Left cardiac atrium (tissue), 4 donors: ENCODE measurements around the gene STIP1. TPM values are rescaled to one million over a fixed set of nuclear protein-coding genes. Genes with fewer than 3 reads are reported as not detected.
A peak's percentile ranks its signal among the peaks of the same experiment; 100 is the strongest.

Source experiments
- ATAC-seq, 2 donors: fragments of 200-7000 bp; cut with Tn5 transposase; one replicate each; pipeline ENCODE4 v1.9.1; 2020; ENCODE audit warnings: mild to moderate bottlenecking in 2 of 2, moderate library complexity in 2 of 2
- DNase-seq: peaks from one replicate; pipeline ENCODE4 v3.0.0-alpha.2; 2020
- intact Hi-C, 2 donors: fragments of 100-400 bp; cut with DNase I; formaldehyde crosslinking; loops; one replicate each; pipeline versions ENCODE4 v1.14.1 to v1.15.1; 2022 to 2023
- total RNA-seq, 2 donors: library from RNA; stranded (reverse); fragmentation: NEBNext Ultra II Directional; extraction: Animal tissue kit (Norgen Biotek cat#: 25700); gene quantifications; one replicate each; pipeline ENCODE4 v1.2.1, GENCODE V29; 2021
- donor health status: DM: no; HTN: yes; CAD: no.
- donor health status: DM: no; HTN: yes; CAD: no; lungs with severe emphysema.
- donor health status: DM: yes; HTN: yes; CAD: no.
- donor health status: Dilated cardiomyopathy.

The STIP1 gene
- total RNA-seq, 2 donors from 2014 or later: 102 to 125 TPM

DNA sequence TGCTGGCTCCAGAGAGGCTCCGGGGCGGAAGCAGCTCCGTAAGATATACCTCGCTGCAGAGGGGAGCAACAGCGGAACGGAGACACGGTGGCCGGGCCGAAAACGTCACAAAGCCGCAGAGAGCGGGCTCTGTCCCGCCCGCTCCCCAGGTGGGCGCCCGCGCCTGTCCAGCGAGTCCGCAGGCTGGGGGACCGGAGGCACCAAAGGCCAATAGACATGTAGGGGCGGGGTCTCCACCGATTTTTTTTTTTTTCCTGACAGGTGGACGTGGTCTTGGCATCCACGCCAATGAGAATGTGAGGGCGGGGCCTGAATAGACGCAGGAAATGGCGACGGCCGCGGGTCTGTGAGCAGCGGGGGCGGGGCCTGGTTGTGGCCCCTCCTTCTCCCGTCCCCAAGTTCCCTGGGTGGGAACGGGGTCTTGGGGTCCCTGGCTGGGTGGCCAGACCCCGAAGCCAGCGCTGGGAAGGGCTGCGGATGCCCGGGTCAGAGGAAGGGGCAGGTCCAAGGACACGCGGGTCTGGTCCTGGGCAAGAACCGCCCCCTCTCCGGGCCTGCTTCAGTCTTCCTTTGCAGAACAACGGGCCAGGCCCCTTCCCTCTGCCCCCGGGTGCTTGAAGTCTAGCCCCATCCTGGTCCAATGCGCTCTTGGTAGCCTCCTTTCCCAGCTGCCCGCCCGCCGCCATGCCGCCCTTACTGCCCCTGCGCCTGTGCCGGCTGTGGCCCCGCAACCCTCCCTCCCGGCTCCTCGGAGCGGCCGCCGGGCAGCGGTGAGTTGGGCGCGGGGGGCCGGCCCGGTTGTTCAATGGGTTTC lies 44.4 kb downstream of the STIP1 start, which contains the start of gene DNAJC4:
TSS of gene DNAJC4 (plus strand) at position 378 of the 814 bp plus-strand sequence. CDS start at position 685, 307 bp downstream.
- ATAC-seq (peak; percentile 60 to 66), DNase-seq (peak; percentile 95)
- intact Hi-C loops: no loop called here

DNA sequence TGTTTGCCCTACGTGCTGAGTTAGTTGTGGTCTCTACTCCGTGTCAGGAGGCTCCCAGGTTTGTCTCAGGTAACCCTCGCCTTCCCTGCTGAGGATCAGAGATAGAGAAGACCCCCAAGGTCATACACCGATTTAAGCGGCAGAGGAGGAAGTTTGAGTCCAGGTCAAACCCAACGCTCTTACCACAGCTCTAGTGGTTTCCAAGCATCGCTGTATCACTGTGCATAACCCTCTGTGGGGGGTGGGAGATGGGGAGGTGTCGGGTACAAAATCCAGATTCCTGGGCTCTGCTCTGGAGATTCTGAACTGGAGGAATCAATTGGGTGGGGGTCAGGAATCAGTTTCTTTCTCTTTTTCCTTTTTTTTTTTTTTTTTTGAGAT lies 45.0 kb downstream of the STIP1 start:
- ATAC-seq (no peak), DNase-seq (no peak)
- intact Hi-C loops: no loop called here

DNA sequence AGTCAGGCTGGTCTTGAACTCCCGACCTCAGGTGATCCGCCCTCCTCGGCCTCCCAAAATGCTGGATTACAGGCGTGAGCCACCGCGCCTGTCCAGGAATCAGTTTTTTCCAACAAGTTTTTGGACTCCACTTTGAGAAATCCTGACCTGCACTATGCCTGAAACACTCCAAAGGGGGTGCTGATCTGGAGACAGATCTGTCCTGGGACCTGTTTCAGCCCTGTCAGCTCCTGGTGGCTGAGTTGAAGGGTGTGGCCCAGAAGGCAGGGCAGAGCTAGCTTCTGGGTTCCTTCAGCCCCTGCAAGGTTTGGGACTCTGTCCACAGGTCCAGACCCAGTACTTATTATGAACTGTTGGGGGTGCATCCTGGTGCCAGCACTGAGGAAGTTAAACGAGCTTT lies 45.6 kb downstream of the STIP1 start:
- no peak for ATAC-seq
- intact Hi-C loops: no loop called here
- DNase-seq: no peak

DNA sequence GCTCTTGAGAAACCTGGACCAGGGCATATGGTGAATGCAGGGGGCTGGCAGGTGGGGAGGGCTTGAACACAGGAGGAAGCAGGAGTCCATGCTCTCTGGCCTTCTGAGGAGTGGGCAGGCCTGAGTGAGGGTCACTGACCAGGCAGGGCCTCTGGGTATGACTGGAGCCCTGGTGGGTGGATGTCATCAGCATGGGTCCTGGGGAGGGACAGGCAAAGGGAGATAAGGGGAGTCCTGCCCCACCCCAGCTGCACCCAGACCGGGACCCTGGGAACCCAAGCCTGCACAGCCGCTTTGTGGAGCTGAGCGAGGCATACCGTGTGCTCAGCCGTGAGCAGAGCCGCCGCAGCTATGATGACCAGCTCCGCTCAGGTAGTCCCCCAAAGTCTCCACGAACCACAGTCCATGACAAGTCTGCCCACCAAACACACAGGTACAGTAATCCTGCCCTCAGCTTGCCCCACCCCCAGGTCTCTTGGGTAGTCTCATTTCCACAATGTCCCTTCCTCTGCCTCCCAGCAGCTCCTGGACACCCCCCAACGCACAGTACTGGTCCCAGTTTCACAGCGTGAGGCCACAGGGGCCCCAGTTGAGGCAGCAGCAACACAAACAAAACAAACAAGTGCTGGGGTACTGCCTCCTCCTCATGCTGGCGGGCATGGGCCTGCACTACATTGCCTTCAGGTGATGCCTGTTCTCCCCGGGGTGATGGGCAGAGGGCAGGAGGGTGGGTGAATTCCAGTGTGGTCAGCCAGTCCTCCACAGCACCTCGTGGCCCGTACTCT lies 46.4 kb downstream of the STIP1 start:
- DNase-seq (no peak), ATAC-seq (no peak)
- intact Hi-C loops: no loop called here

DNA sequence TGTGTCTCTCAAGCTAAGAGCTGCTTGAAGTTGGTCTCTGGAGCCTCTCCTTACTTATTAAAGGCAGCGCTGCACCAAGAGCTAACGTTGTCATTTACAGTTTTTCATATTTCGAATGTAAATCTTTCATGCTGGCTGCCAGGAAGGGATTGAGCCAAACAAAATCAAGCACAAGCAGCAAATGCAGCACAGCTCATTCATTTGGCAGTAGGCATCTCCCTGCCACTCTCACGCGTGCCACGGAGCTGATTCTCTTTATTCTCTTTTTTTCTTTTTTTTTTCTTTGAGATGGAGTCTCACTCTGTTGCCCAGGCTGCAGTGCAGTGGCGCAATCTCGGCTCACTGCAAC lies 47.0 kb downstream of the STIP1 start:
- intact Hi-C loops: no loop called here
- ATAC-seq (no peak), DNase-seq (no peak)

DNA sequence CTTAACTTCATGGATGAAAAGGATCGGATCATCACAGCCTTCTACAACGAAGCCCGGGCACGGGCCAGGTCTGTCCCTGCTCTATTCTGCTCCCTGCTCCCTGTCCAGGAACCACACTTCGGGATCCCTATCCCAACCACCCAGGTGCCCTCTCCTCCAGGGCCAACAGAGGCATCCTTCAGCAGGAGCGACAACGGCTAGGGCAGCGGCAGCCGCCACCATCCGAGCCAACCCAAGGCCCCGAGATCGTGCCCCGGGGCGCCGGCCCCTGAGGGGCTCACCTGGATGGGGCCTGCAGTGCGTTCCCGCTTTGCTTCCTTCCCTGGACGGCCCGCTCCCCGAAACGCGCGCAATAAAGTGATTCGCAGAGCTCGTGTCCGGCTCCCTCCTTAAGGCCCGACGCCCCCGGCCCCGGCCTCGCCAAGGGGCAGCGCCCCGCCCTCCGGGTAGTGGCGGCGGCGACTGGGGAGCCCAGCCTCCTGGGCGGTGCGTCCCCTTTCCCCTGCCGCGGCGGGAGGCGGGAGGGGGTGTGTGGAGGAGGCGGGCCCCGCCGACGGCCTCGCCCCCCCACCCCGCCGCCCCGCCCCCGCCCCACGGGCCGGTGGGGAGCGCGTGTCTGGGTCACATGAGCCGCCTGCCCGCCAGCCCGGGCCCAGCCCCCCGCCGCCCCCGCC lies 48.1 kb downstream of the STIP1 start, which contains the start of gene VEGFB:
TSS of gene VEGFB (plus strand) at position 672 of the 674 bp plus-strand sequence. CDS start 250 bp downstream, outside the sequence.
- DNase-seq: peak; percentile 84
- intact Hi-C loops: no loop called here
- peak; percentile 67 to 76 for ATAC-seq

DNA sequence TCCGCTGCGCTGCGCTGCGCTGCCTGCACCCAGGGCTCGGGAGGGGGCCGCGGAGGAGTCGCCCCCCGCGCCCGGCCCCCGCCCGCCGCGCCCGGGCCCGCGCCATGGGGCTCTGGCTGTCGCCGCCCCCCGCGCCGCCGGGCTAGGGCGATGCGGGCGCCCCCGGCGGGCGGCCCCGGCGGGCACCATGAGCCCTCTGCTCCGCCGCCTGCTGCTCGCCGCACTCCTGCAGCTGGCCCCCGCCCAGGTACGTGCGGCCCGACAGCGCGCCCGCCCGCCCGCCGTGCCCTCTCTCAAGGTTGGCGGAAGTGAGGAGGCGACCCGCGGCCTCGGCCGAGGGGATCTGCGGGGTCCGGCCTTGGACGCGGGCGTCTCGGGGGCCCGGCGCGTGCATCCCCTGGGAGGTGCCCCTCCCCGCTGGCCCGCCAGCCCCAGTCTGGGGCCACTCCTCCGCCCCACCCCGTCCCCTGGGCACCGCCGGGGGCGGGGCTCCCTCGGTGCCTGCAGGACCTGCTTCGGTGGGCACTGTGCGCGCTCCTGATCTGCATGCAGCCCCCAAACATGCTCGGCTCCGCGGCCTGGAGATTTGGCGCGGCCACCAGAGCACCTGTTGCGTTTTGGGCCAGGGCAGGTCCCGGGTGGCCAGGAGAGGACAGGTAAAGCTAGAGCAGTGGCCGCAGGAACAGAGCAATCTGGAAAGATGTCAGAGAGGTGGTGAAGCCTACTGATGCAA lies 48.8 kb downstream of the STIP1 start:
- intact Hi-C loops: no loop called here
- ATAC-seq (peak; percentile 27 to 35), DNase-seq (no peak)

DNA sequence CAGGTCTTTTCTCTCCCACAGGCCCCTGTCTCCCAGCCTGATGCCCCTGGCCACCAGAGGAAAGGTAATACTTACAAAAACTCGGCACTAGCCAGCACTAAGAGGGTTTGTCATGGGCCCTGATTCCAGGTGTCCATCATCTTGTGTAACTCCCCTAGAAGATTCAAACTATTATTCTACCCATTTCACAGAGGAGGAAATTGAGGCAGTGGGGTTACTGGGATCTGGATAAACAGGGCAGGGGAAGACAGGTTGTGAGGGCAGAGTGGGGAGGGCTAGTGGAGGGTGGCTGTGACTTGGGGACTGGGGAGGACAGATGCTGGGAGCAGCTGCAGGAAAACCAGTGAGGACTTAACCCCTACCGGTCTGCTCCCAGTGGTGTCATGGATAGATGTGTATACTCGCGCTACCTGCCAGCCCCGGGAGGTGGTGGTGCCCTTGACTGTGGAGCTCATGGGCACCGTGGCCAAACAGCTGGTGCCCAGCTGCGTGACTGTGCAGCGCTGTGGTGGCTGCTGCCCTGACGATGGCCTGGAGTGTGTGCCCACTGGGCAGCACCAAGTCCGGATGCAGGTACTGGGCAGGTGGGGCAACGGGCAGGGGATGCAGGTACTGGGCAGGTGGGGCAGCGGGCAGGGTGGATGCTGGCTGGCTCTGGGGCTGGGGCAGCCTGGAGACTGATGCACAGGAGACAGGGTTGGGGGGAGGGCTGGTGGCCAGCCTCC lies 49.6 kb downstream of the STIP1 start:
- ATAC-seq (no peak), DNase-seq (no peak)
- intact Hi-C loops: no loop called here

DNA sequence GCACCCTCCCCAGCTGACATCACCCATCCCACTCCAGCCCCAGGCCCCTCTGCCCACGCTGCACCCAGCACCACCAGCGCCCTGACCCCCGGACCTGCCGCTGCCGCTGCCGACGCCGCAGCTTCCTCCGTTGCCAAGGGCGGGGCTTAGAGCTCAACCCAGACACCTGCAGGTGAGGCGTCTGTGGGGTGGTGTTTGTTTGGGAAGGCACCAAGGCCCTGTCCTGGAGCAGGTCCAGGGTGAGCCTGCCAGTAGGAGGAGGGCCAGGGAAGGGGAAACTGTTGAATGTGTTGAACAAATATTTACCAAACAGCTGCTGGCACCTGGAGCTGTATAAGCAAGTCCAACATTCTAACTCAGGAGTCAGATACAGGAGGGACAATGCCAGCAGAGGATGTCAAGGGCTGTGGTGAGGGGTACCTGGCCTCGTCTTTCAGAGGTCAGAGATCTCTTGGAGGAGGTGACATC lies 51.5 kb downstream of the STIP1 start:
- no peak for DNase-seq
- intact Hi-C loops: no loop called here
- no peak for ATAC-seq

DNA sequence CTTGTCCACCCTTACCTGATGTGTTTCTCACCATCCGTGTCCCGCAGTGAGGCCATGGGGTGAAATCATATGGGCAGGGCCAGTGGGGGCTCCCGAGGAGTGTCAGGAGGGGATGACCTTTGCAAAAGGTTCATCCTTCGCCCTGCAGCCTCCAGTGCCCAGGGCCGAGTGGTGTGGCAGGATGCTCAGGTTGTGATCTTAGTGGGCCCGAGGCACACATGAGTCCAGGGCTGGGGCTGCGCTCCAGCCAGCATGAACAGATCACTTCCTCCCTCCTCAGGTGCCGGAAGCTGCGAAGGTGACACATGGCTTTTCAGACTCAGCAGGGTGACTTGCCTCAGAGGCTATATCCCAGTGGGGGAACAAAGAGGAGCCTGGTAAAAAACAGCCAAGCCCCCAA lies 52.1 kb downstream of the STIP1 start:
- no peak for DNase-seq
- intact Hi-C loops: no loop called here
- no peak for ATAC-seq

DNA sequence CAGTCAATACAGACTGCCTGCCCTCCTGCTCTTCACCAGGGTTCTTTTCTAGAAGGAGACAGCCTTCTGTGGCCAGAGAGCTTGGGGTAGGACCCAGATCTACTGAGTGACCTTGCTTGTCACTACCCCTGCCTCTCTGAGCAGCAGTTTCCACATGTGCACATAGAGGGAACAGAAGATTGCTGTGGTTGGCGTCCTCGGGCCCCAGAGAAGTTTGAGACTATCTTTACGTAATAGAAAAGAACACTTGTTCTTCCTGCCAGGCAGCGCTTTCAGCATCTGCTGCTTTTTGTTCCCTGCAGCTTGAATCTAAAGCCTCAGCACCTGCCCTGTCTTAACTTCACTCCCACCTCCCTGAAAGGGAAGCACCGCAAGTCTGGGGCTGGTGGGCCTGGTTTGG lies 53.0 kb downstream of the STIP1 start:
- no peak for ATAC-seq
- DNase-seq: no peak
- intact Hi-C loops: no loop called here

DNA sequence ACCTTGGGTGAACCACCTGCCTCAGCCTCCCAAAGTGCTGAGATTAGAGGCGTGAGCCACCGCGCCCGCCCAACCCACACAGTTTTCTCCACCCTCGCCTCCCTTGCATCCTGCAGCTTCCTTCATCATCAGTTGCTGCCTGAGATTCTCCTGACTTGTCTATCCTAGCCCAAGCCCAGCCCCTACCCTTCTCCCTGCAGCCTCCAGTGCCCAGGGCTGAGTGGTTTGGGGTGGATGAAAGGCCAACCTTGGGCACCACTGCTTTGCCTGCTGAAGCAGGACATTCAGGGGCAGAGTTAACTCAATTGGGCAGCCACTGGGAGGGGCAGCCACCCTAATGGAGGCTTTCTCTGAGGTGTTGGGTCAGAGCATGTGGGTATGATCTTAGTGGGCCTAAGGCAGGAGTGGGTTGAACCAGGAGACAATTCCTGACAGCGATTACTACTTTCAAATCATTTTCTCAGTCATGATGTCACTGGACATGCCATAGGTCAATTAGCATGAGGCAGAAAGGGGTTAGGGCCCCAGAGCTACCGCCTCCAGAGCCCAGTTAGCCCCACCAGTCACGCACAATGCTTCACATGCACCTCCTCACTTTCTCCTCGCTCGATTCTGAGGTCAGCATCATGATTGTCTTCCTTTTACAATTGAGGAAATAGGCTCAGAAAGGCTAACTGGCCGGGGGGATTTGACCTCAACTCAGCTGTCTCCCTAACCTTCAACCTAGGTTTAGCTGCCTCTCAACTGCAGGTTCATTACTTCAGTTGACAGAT lies 53.9 kb downstream of the STIP1 start:
- no peak for DNase-seq
- ATAC-seq: no peak
- intact Hi-C loops: no loop called here

DNA sequence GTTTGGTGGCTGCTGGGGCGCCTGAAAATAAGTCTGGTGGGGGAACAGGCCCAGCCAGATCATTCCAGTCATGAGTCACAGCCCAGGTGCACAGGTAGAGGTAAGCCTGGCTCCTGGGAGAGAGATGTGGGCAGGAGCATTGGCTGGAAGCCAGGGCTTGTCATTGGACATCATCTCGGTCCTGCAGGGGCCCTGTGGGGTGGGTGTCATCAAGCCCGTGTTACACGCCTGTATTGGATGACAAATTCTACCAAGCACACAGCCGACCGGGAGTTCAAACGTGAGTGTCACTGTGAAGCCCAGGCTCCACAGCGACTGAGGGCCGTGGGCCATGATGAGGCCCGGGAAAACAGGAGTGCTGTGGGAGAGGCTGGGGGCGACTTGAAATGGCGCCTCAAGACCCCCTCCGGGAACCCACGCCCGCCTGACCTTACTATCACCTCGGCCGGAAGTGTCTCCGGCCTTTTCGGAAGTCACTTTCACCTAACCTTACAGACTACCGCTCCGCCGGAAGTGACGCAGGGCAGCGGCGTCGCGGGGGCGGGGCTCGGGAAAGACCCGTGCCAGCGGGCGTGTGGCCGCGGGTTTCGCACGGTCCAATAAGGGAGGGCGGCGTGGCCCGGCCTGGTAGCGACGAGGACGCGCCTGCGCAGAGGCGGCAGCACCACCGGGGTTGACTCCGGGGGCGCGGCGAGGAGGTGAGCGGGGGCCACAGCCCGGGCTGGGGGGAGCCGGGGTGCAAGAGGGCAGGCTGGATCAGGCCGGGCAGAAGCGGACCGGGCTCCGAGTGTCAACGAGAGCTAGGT lies 54.7 kb downstream of the STIP1 start, which contains the start of gene FKBP2:
TSS of gene FKBP2 (plus strand) at position 661 of the 806 bp plus-strand sequence. CDS start 1,293 bp downstream, outside the sequence.
- peak; percentile 75 to 83 for ATAC-seq
- intact Hi-C loops: no loop called here
- peak; percentile 98 for DNase-seq

DNA sequence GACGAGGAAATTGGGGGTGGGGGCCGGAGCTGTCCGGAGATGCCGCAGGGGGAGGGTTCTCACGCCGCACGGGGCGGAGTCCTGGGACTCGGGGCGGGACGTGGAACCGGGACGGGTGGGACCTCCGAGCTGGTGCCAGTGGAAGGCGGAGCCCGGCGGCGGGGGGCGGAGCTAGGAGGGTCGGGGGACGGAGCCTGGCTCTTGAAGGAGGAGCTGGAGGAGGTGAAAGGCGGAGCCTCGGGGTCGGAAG lies 55.2 kb downstream of the STIP1 start:
- peak; percentile 89 to 90 for ATAC-seq
- intact Hi-C loops: no loop called here
- DNase-seq: peak; percentile 99

DNA sequence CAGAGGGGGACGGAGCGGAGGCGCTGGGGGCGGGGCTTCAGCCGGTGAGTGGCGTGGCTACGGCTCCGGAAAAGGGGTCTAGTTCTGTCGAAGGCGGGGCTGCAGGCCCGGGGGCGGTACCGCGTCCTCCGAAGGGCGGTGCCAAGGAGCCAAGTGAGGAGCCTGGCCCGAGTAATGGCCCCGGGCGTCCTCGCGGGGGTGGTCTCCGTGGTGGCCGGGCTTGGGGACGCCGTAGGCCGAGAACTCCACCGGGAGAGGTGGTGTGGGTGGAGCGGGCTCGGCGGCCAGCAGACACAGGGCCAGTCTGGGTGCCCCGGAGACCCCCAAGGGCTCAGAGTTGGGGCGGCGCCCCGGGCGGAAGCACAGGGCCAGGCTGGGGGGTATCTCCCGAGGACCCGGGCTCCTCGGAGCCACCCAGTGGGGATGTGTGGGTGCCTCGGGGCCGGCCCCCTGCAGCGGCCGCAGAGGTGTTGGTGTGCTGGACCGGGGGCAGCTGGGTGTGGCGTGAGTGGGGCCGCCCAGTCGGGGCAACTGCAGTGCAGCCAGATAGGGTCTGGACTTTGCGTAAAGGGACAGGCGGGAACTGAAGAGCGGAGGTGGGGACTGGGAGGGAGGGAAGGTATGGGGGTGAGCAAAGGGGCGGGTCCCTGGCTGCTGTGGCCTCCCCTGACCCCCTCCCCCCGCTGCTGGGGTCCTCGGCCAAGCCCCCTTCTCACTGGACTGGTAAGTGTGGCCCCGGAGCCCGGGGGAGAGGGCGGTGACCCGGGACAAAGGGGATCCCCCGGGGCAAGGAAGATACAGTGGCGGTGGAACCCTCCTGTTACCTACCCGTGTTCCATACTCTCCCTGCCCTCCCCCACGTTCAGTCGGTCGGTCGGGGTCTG lies 55.8 kb downstream of the STIP1 start:
- intact Hi-C loops: no loop called here
- DNase-seq: peak; percentile 74
- ATAC-seq: peak; percentile 6 to 14

DNA sequence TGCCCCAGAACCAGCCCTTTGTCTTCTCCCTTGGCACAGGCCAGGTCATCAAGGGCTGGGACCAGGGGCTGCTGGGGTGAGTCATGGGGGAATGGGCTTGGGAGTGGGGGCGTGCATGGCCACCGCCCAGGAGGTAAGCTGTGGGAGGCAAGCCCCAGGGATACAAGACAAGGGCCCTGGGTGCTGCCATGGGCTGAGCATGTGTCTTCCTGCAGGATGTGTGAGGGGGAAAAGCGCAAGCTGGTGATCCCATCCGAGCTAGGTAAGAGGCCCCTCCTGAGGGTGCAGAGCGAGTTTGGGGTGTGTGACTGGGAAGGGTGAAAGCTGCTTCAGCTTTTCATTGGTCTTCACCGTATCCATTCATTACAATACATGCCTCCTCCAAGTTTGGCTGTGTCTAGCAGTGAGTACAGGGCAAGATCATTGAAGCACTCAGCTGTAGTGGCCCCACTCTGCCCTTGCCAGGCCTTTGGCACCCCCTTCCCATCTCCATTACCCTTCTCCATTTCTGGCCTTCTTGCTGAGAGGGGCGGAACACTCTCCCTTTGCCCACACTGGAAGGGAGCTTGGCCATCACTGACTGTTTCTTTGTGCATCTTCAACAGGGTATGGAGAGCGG lies 57.4 kb downstream of the STIP1 start:
- intact Hi-C loops: no loop called here
- no peak for ATAC-seq
- no peak for DNase-seq
